ENCODE data around the gene TMEM108. TPM values are rescaled to one million over a fixed set of nuclear protein-coding genes. Genes with fewer than 3 reads are reported as not detected.

Gene TMEM108
- polyA plus RNA-seq, 1 donor (not counting 4 experiments of a cell fraction or from before 2014, with no cell fraction given) = not detected

DNA sequence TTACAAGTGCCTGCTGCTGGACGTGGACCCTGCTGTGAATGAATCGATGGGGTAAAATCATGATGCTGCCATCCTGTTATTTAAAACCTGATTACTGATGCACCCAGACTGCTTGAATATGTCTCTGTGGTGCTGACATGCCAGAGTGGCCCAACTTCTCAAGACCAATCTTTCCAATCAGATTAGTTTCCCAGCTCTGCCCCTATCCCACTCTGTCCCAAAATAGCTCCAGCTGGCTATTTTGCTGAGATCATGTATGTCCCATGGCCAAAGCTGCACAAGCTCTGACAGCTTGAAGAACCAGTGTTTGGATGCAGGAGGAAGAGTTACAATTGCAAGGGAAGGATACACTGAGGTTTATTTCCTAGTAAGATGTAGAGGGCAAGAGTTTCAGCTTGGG lies 153.6 kb downstream of the TMEM108 start:
- Histone ChIP-seq H3K79me2 (ENCODE audit: control insufficient read depth, insufficient read depth, low read length) (no peaks in the 10 kb centered on the region), H3K4me2 (ENCODE audit: control insufficient read depth, extremely low read depth, insufficient read depth, low read depth, low read length) (no peak overlapping the region), H3K4me3 (ENCODE audit: control insufficient read depth in 2 of 3, extremely low read depth in 1 of 3, insufficient read depth in 2 of 3, low read depth in 1 of 3, low read length in 3 of 3) (no peak overlapping the region), H3K4me1 (ENCODE audit: control insufficient read depth, extremely low read depth, insufficient read depth, low read length) (no peaks in the 10 kb centered on the region), H3K27me3 (ENCODE audit: control insufficient read depth, extremely low read depth, insufficient read depth, low read length) (no peaks in the 10 kb centered on the region), H2AFZ (ENCODE audit: control insufficient read depth, low read length) (no peak overlapping the region), H3K9me1 (ENCODE audit: control insufficient read depth, extremely low read depth, insufficient read depth, low read length) (no peaks in the 10 kb centered on the region), H3K27ac (ENCODE audit: control insufficient read depth, insufficient read depth, low read length) (no peak overlapping the region), H3K9ac (ENCODE audit: control insufficient read depth, extremely low read depth, insufficient read depth, low read length) (no peak overlapping the region), H3K9me3 (ENCODE audit: control insufficient read depth, low read depth, low read length) (no peaks in the 10 kb centered on the region), H4K20me1 (ENCODE audit: control insufficient read depth, extremely low read depth, insufficient read depth, low read length) (no peaks in the 10 kb centered on the region), H3K36me3 (ENCODE audit: control insufficient read depth in 2 of 2, extremely low read depth in 1 of 2, insufficient read depth in 2 of 2, low read length in 2 of 2) (no peaks in the 10 kb centered on the region)
- no peak for DNase-seq (ENCODE audit: low read depth, low spot score)
- no peak for FAIRE-seq
- dilution Hi-C loops (cut with MboI; ENCODE audit: extremely low pct_ligation_motif_present, low sequenced_read_pairs) = no loop called here
- TF ChIP-seq EZH2 (IDR thresholded peaks at IDR 0.05; ENCODE audit: low read length) (no peak), CTCF (optimal IDR thresholded peaks at IDR 0.05 in 1 of 3, IDR thresholded peaks at IDR 0.05 in 1 of 3, conservative IDR thresholded peaks at IDR 0.05 in 1 of 3; ENCODE audit: extremely low read depth in 1 of 3, insufficient read depth in 2 of 3, low read length in 3 of 3) (no peak)

GRCh38 chr3:133192363-133192945 lies 154.3 kb downstream of the TMEM108 start:
- no peak overlapping the region for H3K4me3 ChIP-seq (ENCODE audit: control insufficient read depth in 2 of 3, extremely low read depth in 1 of 3, insufficient read depth in 2 of 3, low read depth in 1 of 3, low read length in 3 of 3)
- DNase-seq (ENCODE audit: low read depth, low spot score) (no peak), FAIRE-seq (no peak)
- no peak overlapping the region for H3K27ac ChIP-seq (ENCODE audit: control insufficient read depth, insufficient read depth, low read length)
- H3K4me2 ChIP-seq (ENCODE audit: control insufficient read depth, extremely low read depth, insufficient read depth, low read depth, low read length) = no peak overlapping the region
- no peak for TF ChIP-seq CTCF (optimal IDR thresholded peaks at IDR 0.05 in 1 of 3, IDR thresholded peaks at IDR 0.05 in 1 of 3, conservative IDR thresholded peaks at IDR 0.05 in 1 of 3; ENCODE audit: extremely low read depth in 1 of 3, insufficient read depth in 2 of 3, low read length in 3 of 3)
- TF ChIP-seq EZH2 (IDR thresholded peaks at IDR 0.05; ENCODE audit: low read length) = no peak
- no peaks in the 10 kb centered on the region for H3K27me3 ChIP-seq (ENCODE audit: control insufficient read depth, extremely low read depth, insufficient read depth, low read length)
- no peaks in the 10 kb centered on the region for H3K36me3 ChIP-seq (ENCODE audit: control insufficient read depth in 2 of 2, extremely low read depth in 1 of 2, insufficient read depth in 2 of 2, low read length in 2 of 2)
- H3K9ac ChIP-seq (ENCODE audit: control insufficient read depth, extremely low read depth, insufficient read depth, low read length) = no peak overlapping the region
- no peaks in the 10 kb centered on the region for H4K20me1 ChIP-seq (ENCODE audit: control insufficient read depth, extremely low read depth, insufficient read depth, low read length)
- H3K79me2 ChIP-seq (ENCODE audit: control insufficient read depth, insufficient read depth, low read length) = no peaks in the 10 kb centered on the region
- no peaks in the 10 kb centered on the region for H3K9me3 ChIP-seq (ENCODE audit: control insufficient read depth, low read depth, low read length)
- H3K9me1 ChIP-seq (ENCODE audit: control insufficient read depth, extremely low read depth, insufficient read depth, low read length) = no peaks in the 10 kb centered on the region
- H2AFZ ChIP-seq (ENCODE audit: control insufficient read depth, low read length) = no peak overlapping the region
- dilution Hi-C loops (cut with MboI; ENCODE audit: extremely low pct_ligation_motif_present, low sequenced_read_pairs) = no loop called here
- no peaks in the 10 kb centered on the region for H3K4me1 ChIP-seq (ENCODE audit: control insufficient read depth, extremely low read depth, insufficient read depth, low read length)

Measured in keratinocyte (primary cell).